H1 (cell line): ENCODE data around the gene RBM10. TPM values are rescaled to one million over a fixed set of nuclear protein-coding genes. Genes with fewer than 3 reads are reported as not detected.

ENCODE experiments used
- CTCF ChIA-PET: fragments of 300-600 bp; sonication (Branson Sonifier 250); formaldehyde crosslinking; loops from one replicate; lab custom pipeline; 2021; ENCODE audit not compliant: partially characterized antibody; lab: Charles Lee
- POLR2A ChIA-PET: fragments of 300-600 bp; sonication (Branson Sonifier 250); formaldehyde crosslinking; loops from one replicate; lab custom pipeline; 2021; ENCODE audit warnings: inconsistent platforms; ENCODE audit not compliant: partially characterized antibody; lab: Charles Lee
- DNase-seq, 2 experiments: peaks; one replicate each; pipeline versions ENCODE4 v3.0.0 to v3.0.0-alpha.2; 2010 to 2022; ENCODE audit warnings: low spot score in 2 of 2, low read depth in 1 of 2, mixed read lengths in 1 of 2
- FAIRE-seq: peaks from 2 replicates; lab custom pipeline; 2011; peaks lifted over from hg19 to GRCh38; lab: Jason Lieb, UNC
- H2AFZ ChIP-seq: 2 replicates; pipeline ENCODE4 v1.8.1; 2012; ENCODE audit warnings: low read length, inconsistent platforms
- H2AK5ac ChIP-seq: 2 replicates; pipeline ENCODE4 v1.6.1; 2013; ENCODE audit warnings: low read depth, low read length
- H2BK120ac ChIP-seq: replicated peaks from 2 replicates; pipeline ENCODE3; 2013; ENCODE audit warnings: low read depth, low read length, inconsistent platforms
- H2BK12ac ChIP-seq: 2 replicates; pipeline ENCODE4 v1.6.1; 2013; ENCODE audit warnings: low read depth, low read length
- H2BK15ac ChIP-seq: 2 replicates; pipeline ENCODE4 v1.6.1; 2013; ENCODE audit warnings: low read length
- H2BK20ac ChIP-seq: 2 replicates; pipeline ENCODE4 v1.6.1; 2013; ENCODE audit warnings: low read length
- H2BK5ac ChIP-seq: 2 replicates; pipeline ENCODE4 v1.6.1; 2013; ENCODE audit warnings: low read depth, low read length
- H3K14ac ChIP-seq: 2 replicates; pipeline ENCODE4 v1.6.1; 2013; ENCODE audit warnings: inconsistent platforms; ENCODE audit not compliant: insufficient read length
- H3K18ac ChIP-seq: 2 replicates; pipeline ENCODE4 v1.6.1; 2013; ENCODE audit warnings: low read length; ENCODE audit errors: extremely low read depth
- H3K23ac ChIP-seq: 2 replicates; pipeline ENCODE4 v1.6.1; 2013; ENCODE audit warnings: inconsistent platforms; ENCODE audit not compliant: insufficient read length
- H3K23me2 ChIP-seq: 2 replicates; pipeline ENCODE4 v1.6.1; 2013; ENCODE audit warnings: low read depth, low read length
- H3K27ac ChIP-seq: 2 replicates; pipeline ENCODE4 v1.6.1; 2011; ENCODE audit warnings: low read depth, low read length, inconsistent platforms
- H3K27me3 ChIP-seq, 4 experiments: replicated peaks in 1 of 4; 1 replicate in 1 of 4; 2 replicates in 3 of 4; pipeline versions ENCODE4 v1.6.1 to v1.8.1; 2011 to 2013; ENCODE audit warnings: low read length in 3 of 4, mild to moderate bottlenecking in 3 of 4, inconsistent platforms in 2 of 4, mixed read lengths in 2 of 4, moderate library complexity in 1 of 4; ENCODE audit not compliant: control insufficient read depth in 3 of 4, insufficient read depth in 3 of 4; ENCODE audit errors: extremely low read depth in 1 of 4
- H3K36me3 ChIP-seq, 4 experiments: 2 replicates each; pipeline versions ENCODE4 v1.6.1 to v1.8.1; 2011 to 2013; ENCODE audit warnings: mild to moderate bottlenecking in 4 of 4, low read length in 3 of 4, moderate library complexity in 2 of 4, control low read depth in 1 of 4, inconsistent platforms in 1 of 4; ENCODE audit not compliant: insufficient read depth in 4 of 4, control insufficient read depth in 2 of 4
- H3K4ac ChIP-seq: replicated peaks from 2 replicates; pipeline ENCODE3; 2013; ENCODE audit warnings: low read length, low read depth, mixed read lengths, inconsistent platforms; ENCODE audit not compliant: insufficient read length
- H3K4me1 ChIP-seq, 4 experiments: replicated peaks in 1 of 4; 1 replicate in 1 of 4; 2 replicates in 3 of 4; pipeline versions ENCODE4 v1.6.1 to v1.8.1; 2011 to 2013; ENCODE audit warnings: low read length in 3 of 4, inconsistent platforms in 2 of 4, mixed read lengths in 1 of 4; ENCODE audit not compliant: insufficient read depth in 4 of 4, control insufficient read depth in 3 of 4
- H3K4me2 ChIP-seq, 2 experiments: 2 replicates each; pipeline versions ENCODE4 v1.6.1 to v1.8.1; 2011 to 2013; ENCODE audit warnings: low read depth in 2 of 2, low read length in 2 of 2, control low read depth in 1 of 2, inconsistent platforms in 1 of 2, mild to moderate bottlenecking in 1 of 2; ENCODE audit not compliant: insufficient read depth in 1 of 2
- H3K4me3 ChIP-seq, 4 experiments: fragments of 200-600, 300-600 bp in 1 of 4; sonication (generic), shearing (Covaris generic), sonication (Bioruptor Twin) in 1 of 4; 2 replicates each; pipeline versions ENCODE4 v1.5.1 to v1.8.1; 2011 to 2016; ENCODE audit warnings: low read length in 4 of 4, low read depth in 3 of 4, control low read depth in 2 of 4, inconsistent platforms in 2 of 4, mild to moderate bottlenecking in 2 of 4, mixed read lengths in 1 of 4, moderate library complexity in 1 of 4; ENCODE audit not compliant: insufficient read depth in 2 of 4; ENCODE audit errors: extremely low read depth in 1 of 4
- H3K56ac ChIP-seq: replicated peaks from 2 replicates; pipeline ENCODE3; 2013; ENCODE audit warnings: low read depth, mild to moderate bottlenecking, mixed read lengths, low read length, inconsistent platforms; ENCODE audit not compliant: insufficient read length
- H3K79me1 ChIP-seq: 2 replicates; pipeline ENCODE4 v1.6.1; 2013; ENCODE audit warnings: low read depth, low read length, control low read depth
- H3K79me2 ChIP-seq, 2 experiments: 2 replicates each; pipeline versions ENCODE4 v1.6.1 to v1.8.1; 2012 to 2013; ENCODE audit warnings: low read length in 2 of 2, mild to moderate bottlenecking in 2 of 2, inconsistent platforms in 1 of 2; ENCODE audit not compliant: insufficient read depth in 2 of 2, control insufficient read depth in 1 of 2
- H3K9ac ChIP-seq, 4 experiments: replicated peaks in 1 of 4; 1 replicate in 1 of 4; 2 replicates in 3 of 4; pipeline versions ENCODE4 v1.6.1 to v1.8.1; 2011 to 2013; ENCODE audit warnings: low read depth in 3 of 4, low read length in 3 of 4, control low read depth in 2 of 4, mild to moderate bottlenecking in 2 of 4, moderate library complexity in 2 of 4, inconsistent platforms in 1 of 4; ENCODE audit errors: extremely low read depth in 1 of 4
- H3K9me3 ChIP-seq, 2 experiments: 2 replicates each; pipeline versions ENCODE4 v1.6.1 to v1.8.1; 2012 to 2013; ENCODE audit warnings: mild to moderate bottlenecking in 2 of 2, moderate library complexity in 2 of 2, control low read depth in 1 of 2, inconsistent platforms in 1 of 2, low read depth in 1 of 2, low read length in 1 of 2, mixed read lengths in 1 of 2; ENCODE audit not compliant: insufficient read depth in 2 of 2
- H4K20me1 ChIP-seq, 2 experiments: replicated peaks in 1 of 2; 2 replicates each; pipeline versions ENCODE3 to v1.8.1; 2011 to 2013; ENCODE audit warnings: inconsistent platforms in 2 of 2, low read length in 2 of 2, mild to moderate bottlenecking in 1 of 2; ENCODE audit not compliant: insufficient read depth in 2 of 2, control insufficient read depth in 1 of 2
- H4K5ac ChIP-seq: 2 replicates; pipeline ENCODE4 v1.6.1; 2013; ENCODE audit warnings: low read length, low read depth, mixed read lengths, inconsistent platforms; ENCODE audit not compliant: insufficient read length
- H4K8ac ChIP-seq: 2 replicates; pipeline ENCODE4 v1.8.0; 2013; ENCODE audit warnings: mild to moderate bottlenecking, moderate library complexity, low read length, inconsistent platforms; ENCODE audit not compliant: insufficient read depth; ENCODE audit errors: extremely low read depth
- H4K91ac ChIP-seq: replicated peaks from 2 replicates; pipeline ENCODE3; 2013; ENCODE audit warnings: low read length, mixed read lengths, inconsistent platforms; ENCODE audit not compliant: insufficient read length
- PHF8 ChIP-seq: fragments of 200-600 bp; sonication (generic); conservative IDR thresholded peaks from 2 replicates; pipeline ENCODE4 v1.7.1; 2012; ENCODE audit warnings: low read depth, mild to moderate bottlenecking, inconsistent platforms, low read length, moderate library complexity
- SP1 ChIP-seq: IDR thresholded peaks from 2 replicates; pipeline ENCODE4 v1.6.1; 2011; ENCODE audit warnings: low read depth, low read length
- WGBS, 2 experiments: shearing (Covaris generic) in 1 of 2; methylation state at CpG; one replicate each; pipeline versions ENCODE4 v1.1.6 to v1.1.7; 2013 to 2015; ENCODE audit warnings: low lambda C conversion rate in 2 of 2, mixed read lengths in 2 of 2, inconsistent platforms in 1 of 2, low coverage in 1 of 2, missing lambda C conversion rate in 1 of 2; ENCODE audit not compliant: insufficient replicate concordance in 2 of 2, insufficient coverage in 1 of 2, insufficient read length in 1 of 2; ENCODE audit errors: extremely low coverage in 1 of 2, missing lambda C conversion rate in 1 of 2; 5-methylcytosine and 5-hydroxymethylcytosine counted together
- polyA plus RNA-seq, 7 experiments: library from polyadenylated mRNA; depleted of rRNA in 3 of 7; stranded (reverse) in 5 of 7; unstranded in 2 of 7; fragments of >200 nt in 5 of 7; fragments of 200-250 nt in 2 of 7; gene quantifications; 1 replicate in 5 of 7; 2 replicates in 1 of 7; 4 replicates in 1 of 7; pipeline versions ENCODE4 v1.2.1 to v1.2.3, GENCODE V29; 2011 to 2013; ENCODE audit warnings: missing spikeins in 2 of 7, mixed read lengths in 2 of 7
- total RNA-seq: library from RNA; stranded (reverse); fragmentation: NEBNext Ultra II Directional; extraction: Animal tissue kit (Norgen Biotek cat#: 25700); gene quantifications from 2 replicates; pipeline ENCODE4 v1.2.1, GENCODE V29; 2021

RBM10 gene
- total and polyA plus RNA-seq, 2 of the 8 experiments (the other 6 are each of a cell fraction or from before 2014, with no cell fraction given): 35.7 to 64.0 TPM

GRCh38 chrX:47232197-47232802 is 87.3 kb downstream of the RBM10 start:
- Histone ChIP-seq H4K5ac (peak overlapping the region; percentile 95), H3K18ac (no peak overlapping the region), H3K9ac (peak overlapping the region in 3 of 4 experiments; percentile 74 to 95 (median 89); a peak in 6 of 7 replicates), H3K27me3 (no peaks in the 10 kb centered on the region), H3K36me3 (peaks cover 0 to 14% (median 9%) of the 10 kb centered on the region in 4 experiments; a peak in 6 of 8 replicates), H3K23ac (no peak overlapping the region), H4K8ac (peak overlapping the region; percentile 98; the same call in 1 of the 2 replicates), H2AK5ac (peak overlapping the region; percentile 33; the same call in 1 of the 2 replicates), H3K79me1 (no peaks in the 10 kb centered on the region), H4K91ac (peak overlapping the region; percentile 73), H2AFZ (no peak overlapping the region), H3K14ac (no peak overlapping the region), H3K4me2 (peak overlapping the region; percentile 77 to 82), H3K23me2 (no peaks in the 10 kb centered on the region), H3K4me1 (peaks cover 0 to 9% (median 5%) of the 10 kb centered on the region in 4 experiments; a peak in 4 of 7 replicates), H2BK12ac (no peak overlapping the region; the same call in 1 of the 2 replicates), H2BK15ac (no peak overlapping the region), H3K9me3 (no peaks in the 10 kb centered on the region), H3K4me3 (peak overlapping the region; percentile 57 to 88 (median 68)), H3K4ac (peak overlapping the region; percentile 44), H3K79me2 (peaks cover 0 to 37% of the 10 kb centered on the region in 2 experiments; a peak in 3 of 4 replicates), H4K20me1 (no peaks in the 10 kb centered on the region), H2BK5ac (peak overlapping the region; percentile 87; the same call in 1 of the 2 replicates), H2BK120ac (no peak overlapping the region), H3K27ac (peak overlapping the region; percentile 95), H2BK20ac (no peak overlapping the region), H3K56ac (no peak overlapping the region)
- ChIA-PET POLR2A (interaction anchor here (0.6 to 3.0 kb wide), 14 partner anchors 9 to 344 kb away, joined by 3 to 16 read pairs (median 4); no protein-coding TSS in a partner anchor), CTCF (no interaction called here)
- FAIRE-seq: no peak
- WGBS, 2 experiments: 69% methylated on average over 8 of the region's 8 CpGs; no CpG with 5 or more reads in 1 of the 2 experiments
- DNase-seq: no peak
- TF ChIP-seq PHF8 (0 out of 2 replicates have a peak, but pooled peaks have one; percentile 1), SP1 (no peak)
